Liver (tissue), 9 donors: ENCODE measurements around the gene GTF2F2. TPM values are rescaled to one million over a fixed set of nuclear protein-coding genes. Genes with fewer than 3 reads are reported as not detected.

Experiments used
- DNase-seq: peaks from one replicate; pipeline ENCODE4 v3.0.0-alpha.2; 2017; ENCODE audit warnings: low spot score
- H3K27ac ChIP-seq, 2 donors: one replicate each; pipeline ENCODE4 v1.7.0; 2013; ENCODE audit warnings: inconsistent platforms in 2 of 2, low read length in 2 of 2, control low read depth in 1 of 2, low read depth in 1 of 2, mild to moderate bottlenecking in 1 of 2
- H3K27me3 ChIP-seq, 4 donors: one replicate each; pipeline versions ENCODE4 v1.6.1 to v1.7.0; 2013; ENCODE audit warnings: low read length in 3 of 4, inconsistent platforms in 1 of 4, mild to moderate bottlenecking in 1 of 4, moderate library complexity in 1 of 4; ENCODE audit not compliant: control insufficient read depth in 4 of 4, insufficient read depth in 4 of 4
- H3K36me3 ChIP-seq, 4 donors: one replicate each; pipeline versions ENCODE4 v1.6.1 to v1.7.0; 2013; ENCODE audit warnings: low read length in 3 of 4, mild to moderate bottlenecking in 3 of 4, low read depth in 1 of 4, moderate library complexity in 1 of 4; ENCODE audit not compliant: control insufficient read depth in 4 of 4, insufficient read depth in 3 of 4
- H3K4me1 ChIP-seq, 4 donors: one replicate each; pipeline versions ENCODE4 v1.6.1 to v1.7.0; 2013; ENCODE audit warnings: low read length in 3 of 4, mild to moderate bottlenecking in 3 of 4, moderate library complexity in 1 of 4; ENCODE audit not compliant: control insufficient read depth in 4 of 4, insufficient read depth in 4 of 4
- H3K4me3 ChIP-seq, 3 donors: one replicate each; pipeline versions ENCODE4 v1.6.1 to v1.7.0; 2013; ENCODE audit warnings: low read length in 3 of 3, control low read depth in 1 of 3, low read depth in 1 of 3, mild to moderate bottlenecking in 1 of 3
- H3K9ac ChIP-seq, 2 donors: one replicate each; pipeline ENCODE4 v1.7.0; 2013; ENCODE audit warnings: low read length in 2 of 2, mild to moderate bottlenecking in 2 of 2, moderate library complexity in 2 of 2, control low read depth in 1 of 2, low read depth in 1 of 2
- H3K9me3 ChIP-seq, 4 donors: one replicate each; pipeline versions ENCODE4 v1.6.1 to v1.7.0; 2013; ENCODE audit warnings: low read length in 3 of 4; ENCODE audit not compliant: control insufficient read depth in 4 of 4
- ATF3 ChIP-seq: IDR thresholded peaks from 2 replicates; pipeline ENCODE4 v1.6.1; 2016; ENCODE audit warnings: antibody characterized with exemption
- CTCF ChIP-seq: fragments of 150-350 bp; IDR thresholded peaks from 2 replicates; pipeline ENCODE4 v1.5.1; 2017; ENCODE audit warnings: improper control_type of control experiment, low read depth, low read length; ENCODE audit not compliant: missing input control
- GABPA ChIP-seq, 2 donors: IDR thresholded peaks in 1 of 2; conservative IDR thresholded peaks in 1 of 2; 2 replicates each; pipeline ENCODE4 v1.6.1; 2016; ENCODE audit warnings: antibody characterized with exemption in 2 of 2, mild to moderate bottlenecking in 1 of 2, moderate library complexity in 1 of 2
- HNF4A ChIP-seq, 2 donors: conservative IDR thresholded peaks; 2 replicates each; pipeline ENCODE4 v1.6.1; 2016; ENCODE audit warnings: antibody characterized with exemption in 2 of 2, mild to moderate bottlenecking in 2 of 2
- JUND ChIP-seq, 2 donors: IDR thresholded peaks; 2 replicates each; pipeline ENCODE4 v1.6.1; 2016; ENCODE audit warnings: antibody characterized with exemption in 2 of 2
- MAX ChIP-seq: IDR thresholded peaks from 2 replicates; pipeline ENCODE4 v1.6.1; 2016; ENCODE audit warnings: antibody characterized with exemption
- NR2F2 ChIP-seq: IDR thresholded peaks from 2 replicates; pipeline ENCODE4 v1.6.1; 2016; ENCODE audit warnings: antibody characterized with exemption
- RAD21 ChIP-seq, 2 donors: IDR thresholded peaks; 2 replicates each; pipeline ENCODE4 v1.6.1; 2016; ENCODE audit warnings: antibody characterized with exemption in 2 of 2, mild to moderate bottlenecking in 2 of 2
- REST ChIP-seq: IDR thresholded peaks from 2 replicates; pipeline ENCODE4 v1.6.1; 2016; ENCODE audit warnings: antibody characterized with exemption, mild to moderate bottlenecking
- SP1 ChIP-seq: IDR thresholded peaks from 2 replicates; pipeline ENCODE4 v1.6.1; 2018; ENCODE audit warnings: antibody characterized with exemption, mild to moderate bottlenecking
- TAF1 ChIP-seq: conservative IDR thresholded peaks from 2 replicates; pipeline ENCODE4 v1.6.1; 2016; ENCODE audit warnings: antibody characterized with exemption, mild to moderate bottlenecking
- YY1 ChIP-seq: IDR thresholded peaks from 2 replicates; pipeline ENCODE4 v1.6.1; 2016; ENCODE audit warnings: antibody characterized with exemption, mild to moderate bottlenecking
- ZBTB33 ChIP-seq: IDR thresholded peaks from 2 replicates; pipeline ENCODE4 v1.6.1; 2016; ENCODE audit warnings: antibody characterized with exemption
- WGBS: extraction: QIAGEN DNeasy Blood & Tissue Kit; methylation state at CpG from one replicate; pipeline ENCODE4 v1.1.7; 2013; 5-methylcytosine and 5-hydroxymethylcytosine counted together
- polyA plus RNA-seq, 2 donors: library from polyadenylated mRNA; stranded (reverse) in 1 of 2; unstranded in 1 of 2; fragments of 200-250 nt in 1 of 2; fragments of >200 nt in 1 of 2; fragmentation: Nextera tagmentation in 1 of 2; extraction: Ambion mirVana in 1 of 2; gene quantifications; one replicate each; pipeline versions ENCODE4 v1.2.1 to v1.2.3, GENCODE V29; 2013 to 2015
- total RNA-seq, 2 donors: library from RNA; depleted of rRNA; stranded (reverse); fragments of >200 nt; gene quantifications; one replicate each; pipeline ENCODE4 v1.2.3, GENCODE V29; 2014
- donor health status: healthy.
- donor health status: healthy.
- donor health status: healthy.
- donor health status: healthy.
- donor health status: healthy.

Gene GTF2F2
- total and polyA plus RNA-seq, 4 donors: 6.0 to 8.5 (median 7.3) TPM

GRCh38 chr13:45209229-45209628 is 88.9 kb downstream of the GTF2F2 start (continued):
- TF ChIP-seq REST: no peak

- Histone ChIP-seq H3K9me3 (no peaks in the 10 kb centered on the region), H3K36me3 (peaks cover 0 to 2% (median 0%) of the 10 kb centered on the region in 4 donors), H3K4me1 (peaks cover 1 to 17% (median 5%) of the 10 kb centered on the region in 4 donors), H3K9ac (no peak overlapping the region), H3K27ac (no peak overlapping the region), H3K27me3 (no peaks in the 10 kb centered on the region), H3K4me3 (no peak overlapping the region)
- WGBS: 96% methylated on average over 9 of the region's 9 CpGs
- TF ChIP-seq TAF1 (no peak), ATF3 (no peak), NR2F2 (no peak), REST (no peak), SP1 (no peak), JUND (IDR thresholded peaks at IDR 0.05) (no peak), RAD21 (IDR thresholded peaks at IDR 0.05) (no peak), HNF4A (conservative IDR thresholded peaks at IDR 0.05) (no peak), YY1 (no peak), MAX (no peak), GABPA (IDR thresholded peaks at IDR 0.05 in 1 of 2, conservative IDR thresholded peaks at IDR 0.05 in 1 of 2) (no peak), ZBTB33 (no peak), CTCF (no peak)
- DNase-seq: no peak
Observed at GRCh38 chr13:45215392-45216077, 95.2 kb downstream of the GTF2F2 start.
